Epidermal melanocyte (primary cell): ENCODE data around the gene SLC22A14.
"Not testable (repeated sequence)": the region's sequence is repeated elsewhere in the genome, so short reads cannot be mapped to it uniquely, and the experiment has no call there.

ENCODE experiments used
- DNase-seq: peaks from one replicate; pipeline ENCODE4 v3.0.0; 2011; ENCODE audit warnings: low spot score; ENCODE audit not compliant: insufficient read length

SLC22A14 gene

GRCh38 chr3:38271553-38271952, 10.5 kb upstream of the SLC22A14 start:
- no peak for DNase-seq

GRCh38 chr3:38274864-38275649, 7.0 kb upstream of the SLC22A14 start:
- DNase-seq, result no peak

- DNase-seq, result no peak
Observed at GRCh38 chr3:38275658-38276057, 6.4 kb upstream of the SLC22A14 start.

- DNase-seq, result no peak
Observed at GRCh38 chr3:38276081-38276916, 5.8 kb upstream of the SLC22A14 start.

GRCh38 chr3:38276917-38277630, 5.0 kb upstream of the SLC22A14 start:
- no peak for DNase-seq

GRCh38 chr3:38278841-38279240, 3.3 kb upstream of the SLC22A14 start:
- DNase-seq, result no peak

- no peak for DNase-seq
Observed at GRCh38 chr3:38283810-38284755, 2.0 kb downstream of the SLC22A14 start.

GRCh38 chr3:38284756-38285150, 2.7 kb downstream of the SLC22A14 start:
- DNase-seq, result no peak

- DNase-seq, result not testable (repeated sequence)
Observed at GRCh38 chr3:38289286-38290217, 7.5 kb downstream of the SLC22A14 start.

- DNase-seq, result not testable (repeated sequence)
Observed at GRCh38 chr3:38297053-38297452, 15.0 kb downstream of the SLC22A14 start.

GRCh38 chr3:38297537-38297936, 15.4 kb downstream of the SLC22A14 start:
- DNase-seq, result no peak

GRCh38 chr3:38297947-38298711, 16.0 kb downstream of the SLC22A14 start:
- DNase-seq, result no peak

GRCh38 chr3:38306941-38307340, 24.8 kb downstream of the SLC22A14 start:
- no peak for DNase-seq

GRCh38 chr3:38307599-38307998, 25.5 kb downstream of the SLC22A14 start:
- DNase-seq, result no peak

- no peak for DNase-seq
Observed at GRCh38 chr3:38308456-38308855, 26.4 kb downstream of the SLC22A14 start.

GRCh38 chr3:38311476-38311875, 29.4 kb downstream of the SLC22A14 start:
- no peak for DNase-seq

- no peak for DNase-seq
Observed at GRCh38 chr3:38311941-38312340, 29.8 kb downstream of the SLC22A14 start.

GRCh38 chr3:38312356-38312755, 30.3 kb downstream of the SLC22A14 start:
- DNase-seq, result no peak

GRCh38 chr3:38313263-38313662, 31.2 kb downstream of the SLC22A14 start:
- DNase-seq, result no peak
